H9 (cell line): ENCODE measurements around the gene PDE1A. TPM values are rescaled to one million over a fixed set of nuclear protein-coding genes. Genes with fewer than 3 reads are reported as not detected.

Source experiments
- DNase-seq: peaks from one replicate; pipeline ENCODE4 v3.0.0-alpha.2; 2017
- H2AFZ ChIP-seq: one replicate; pipeline ENCODE4 v1.6.1; 2013; ENCODE audit warnings: mild to moderate bottlenecking, low read length, control low read depth, moderate library complexity
- H2AK5ac ChIP-seq: 2 replicates; pipeline ENCODE4 v1.6.1; 2013; ENCODE audit warnings: low read length, control low read depth, mixed read lengths; ENCODE audit not compliant: insufficient read length
- H2BK120ac ChIP-seq: one replicate; pipeline ENCODE4 v1.6.1; 2013; ENCODE audit warnings: low read depth, mild to moderate bottlenecking, low read length, control low read depth, inconsistent platforms; ENCODE audit not compliant: poor library complexity, severe bottlenecking
- H2BK12ac ChIP-seq: 2 replicates; pipeline ENCODE4 v1.6.1; 2013; ENCODE audit warnings: low read length, control low read depth, mixed read lengths, low read depth; ENCODE audit not compliant: insufficient read length
- H2BK15ac ChIP-seq: 2 replicates; pipeline ENCODE4 v1.6.1; 2013; ENCODE audit warnings: low read depth, low read length, control low read depth
- H2BK20ac ChIP-seq: one replicate; pipeline ENCODE4 v1.6.1; 2013; ENCODE audit warnings: low read depth, mild to moderate bottlenecking, low read length, control low read depth, inconsistent platforms; ENCODE audit not compliant: poor library complexity, severe bottlenecking
- H2BK5ac ChIP-seq: 2 replicates; pipeline ENCODE4 v1.6.1; 2013; ENCODE audit warnings: low read length, control low read depth, mixed read lengths; ENCODE audit not compliant: insufficient read length
- H3K14ac ChIP-seq: 2 replicates; pipeline ENCODE4 v1.6.1; 2013; ENCODE audit warnings: low read length, control low read depth; ENCODE audit not compliant: insufficient read depth
- H3K18ac ChIP-seq: 2 replicates; pipeline ENCODE4 v1.6.1; 2013; ENCODE audit warnings: low read depth, mild to moderate bottlenecking, mixed read lengths, low read length, control low read depth; ENCODE audit not compliant: insufficient read length
- H3K23ac ChIP-seq: 2 replicates; pipeline ENCODE4 v1.6.1; 2013; ENCODE audit warnings: low read length, control low read depth, mixed read lengths, low read depth; ENCODE audit not compliant: insufficient read length
- H3K23me2 ChIP-seq: 2 replicates; pipeline ENCODE4 v1.6.1; 2013; ENCODE audit warnings: low read depth, mild to moderate bottlenecking, mixed read lengths, low read length, control low read depth; ENCODE audit not compliant: insufficient read length, poor library complexity, severe bottlenecking
- H3K27ac ChIP-seq: 2 replicates; pipeline ENCODE4 v1.5.1; 2013; ENCODE audit warnings: low read length, control low read depth, mixed read lengths, low read depth; ENCODE audit not compliant: insufficient read length
- H3K27me3 ChIP-seq: 2 replicates; pipeline ENCODE4 v1.6.1; 2013; ENCODE audit warnings: low read length, control low read depth, inconsistent platforms; ENCODE audit not compliant: insufficient read depth
- H3K4ac ChIP-seq: 2 replicates; pipeline ENCODE4 v1.6.1; 2013; ENCODE audit warnings: low read depth, mild to moderate bottlenecking, control low read depth, inconsistent platforms, low read length, moderate library complexity
- H3K4me1 ChIP-seq: 2 replicates; pipeline ENCODE4 v1.6.1; 2013; ENCODE audit warnings: low read length, control low read depth, inconsistent platforms; ENCODE audit not compliant: insufficient read depth
- H3K4me2 ChIP-seq: 2 replicates; pipeline ENCODE4 v1.6.1; 2013; ENCODE audit warnings: low read length, control low read depth, mixed read lengths; ENCODE audit not compliant: insufficient read length, insufficient read depth
- H3K56ac ChIP-seq: 2 replicates; pipeline ENCODE4 v1.6.1; 2013; ENCODE audit warnings: low read depth, mild to moderate bottlenecking, mixed read lengths, low read length, control low read depth; ENCODE audit not compliant: insufficient read length
- H3K79me1 ChIP-seq: 2 replicates; pipeline ENCODE4 v1.6.1; 2013; ENCODE audit warnings: low read depth, mild to moderate bottlenecking, moderate library complexity, low read length, control low read depth, inconsistent platforms; ENCODE audit not compliant: insufficient read depth, poor library complexity, severe bottlenecking
- H3K79me2 ChIP-seq: 2 replicates; pipeline ENCODE4 v1.6.1; 2013; ENCODE audit warnings: low read length, control low read depth, inconsistent platforms; ENCODE audit not compliant: insufficient read depth
- H3K9ac ChIP-seq: 2 replicates; pipeline ENCODE4 v1.6.1; 2013; ENCODE audit warnings: low read length, control low read depth, mixed read lengths; ENCODE audit not compliant: insufficient read length; ENCODE audit errors: extremely low read depth
- H3K9me3 ChIP-seq: one replicate; pipeline ENCODE4 v1.6.1; 2013; ENCODE audit warnings: low read depth, low read length, inconsistent platforms; ENCODE audit not compliant: control insufficient read depth
- H3T11ph ChIP-seq: one replicate; pipeline ENCODE4 v1.6.1; 2013; ENCODE audit warnings: mild to moderate bottlenecking, low read length, control low read depth, inconsistent platforms
- H4K20me1 ChIP-seq: one replicate; pipeline ENCODE4 v1.6.1; 2013; ENCODE audit not compliant: control insufficient read depth, insufficient read length, insufficient read depth
- H4K5ac ChIP-seq: 2 replicates; pipeline ENCODE4 v1.6.1; 2013; ENCODE audit warnings: low read depth, mild to moderate bottlenecking, mixed read lengths, low read length, control low read depth; ENCODE audit not compliant: insufficient read length
- H4K8ac ChIP-seq: replicated peaks from 2 replicates; pipeline ENCODE4 v1.6.1; 2013; ENCODE audit warnings: low read length, control low read depth, mixed read lengths, low read depth; ENCODE audit not compliant: insufficient read length
- H4K91ac ChIP-seq: 2 replicates; pipeline ENCODE4 v1.6.1; 2013; ENCODE audit warnings: low read depth, mild to moderate bottlenecking, moderate library complexity, mixed read lengths, low read length, control low read depth; ENCODE audit not compliant: insufficient read length
- H3K27ac Mint-ChIP-seq, 3 experiments: 2 replicates in 2 of 3; 3 replicates in 1 of 3; pipeline ENCODE4 v1.8.0; 2020 to 2021; ENCODE audit warnings: mixed read lengths in 3 of 3, mild to moderate bottlenecking in 1 of 3, moderate library complexity in 1 of 3
- H3K27me3 Mint-ChIP-seq: 2 replicates; pipeline ENCODE4 v1.8.0; 2021; ENCODE audit warnings: low read depth, mild to moderate bottlenecking, moderate library complexity, mixed read lengths
- H3K36me3 Mint-ChIP-seq, 3 experiments: 2 replicates in 2 of 3; 3 replicates in 1 of 3; pipeline ENCODE4 v1.8.0; 2020 to 2021; ENCODE audit warnings: low read depth in 3 of 3, mixed read lengths in 3 of 3; ENCODE audit not compliant: insufficient read depth in 1 of 3
- H3K4me1 Mint-ChIP-seq, 2 experiments: 2 replicates each; pipeline ENCODE4 v1.8.0; 2020; ENCODE audit warnings: mixed read lengths in 2 of 2
- H3K4me3 Mint-ChIP-seq, 2 experiments: 2 replicates in 1 of 2; 3 replicates in 1 of 2; pipeline ENCODE4 v1.8.0; 2020 to 2021; ENCODE audit warnings: mild to moderate bottlenecking in 2 of 2, mixed read lengths in 2 of 2, moderate library complexity in 1 of 2
- H3K9me3 Mint-ChIP-seq, 2 experiments: 2 replicates in 1 of 2; 3 replicates in 1 of 2; pipeline ENCODE4 v1.8.0; 2020; ENCODE audit warnings: mild to moderate bottlenecking in 2 of 2, mixed read lengths in 2 of 2, moderate library complexity in 1 of 2
- WGBS: extraction: QIAGEN DNeasy Blood & Tissue Kit; methylation state at CpG from one replicate; pipeline ENCODE4 v1.1.7; 2013; ENCODE audit warnings: missing lambda C conversion rate, low lambda C conversion rate, mixed read lengths; ENCODE audit not compliant: insufficient read length; ENCODE audit errors: extremely low coverage; 5-methylcytosine and 5-hydroxymethylcytosine counted together
- total RNA-seq: library from RNA; stranded (reverse); gene quantifications from 2 replicates; pipeline ENCODE4 v1.2.1, GENCODE V29; 2021
- TF ChIP-seq, protein P1 (sequence below): fragments of 200-600 bp; sonication (generic); conservative IDR thresholded peaks from 3 replicates; pipeline ENCODE4 v1.8.0; 2021; ENCODE audit warnings: antibody characterized with exemption, mild to moderate bottlenecking

Gene PDE1A
- total RNA-seq, 1 experiment from 2014 or later, result 0.11 TPM

DNA sequence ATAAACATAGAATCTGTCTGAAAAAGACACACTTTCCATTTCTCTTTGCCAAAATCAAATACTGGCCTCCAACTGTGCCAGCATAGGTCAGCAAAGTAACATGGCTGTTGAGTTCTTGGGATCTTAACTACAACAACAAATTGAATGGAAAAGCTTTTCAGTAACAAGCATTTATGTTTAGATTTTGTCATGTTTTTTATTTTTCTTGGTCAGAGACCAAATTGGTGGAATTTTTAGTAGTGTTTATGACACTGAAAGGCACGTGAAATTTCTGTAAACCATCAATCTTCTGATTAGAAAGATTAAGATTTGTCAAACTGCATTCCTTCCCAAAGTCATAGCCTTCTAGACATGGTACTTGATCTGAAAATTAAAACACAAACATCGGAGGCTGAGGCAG, 77.6 kb downstream of the PDE1A start:
- no CpG with 5 or more reads among the region's 2 CpGs for WGBS
- Histone ChIP-seq H2BK15ac (no peak overlapping the region), H3K4me2 (no peak overlapping the region), H3K27me3 (no peaks in the 10 kb centered on the region), H4K91ac (no peak overlapping the region), H3K9me3 (no peaks in the 10 kb centered on the region), H3T11ph (no peak overlapping the region), H3K18ac (no peak overlapping the region), H3K4ac (no peak overlapping the region), H2BK12ac (no peak overlapping the region), H4K20me1 (no peaks in the 10 kb centered on the region), H3K4me1 (no peaks in the 10 kb centered on the region), H3K27ac (no peak overlapping the region), H2BK120ac (no peak overlapping the region), H2BK5ac (no peak overlapping the region), H3K9ac (no peak overlapping the region), H3K79me1 (no peaks in the 10 kb centered on the region), H2BK20ac (no peak overlapping the region), H3K23ac (no peak overlapping the region), H4K8ac (no peak overlapping the region), H2AFZ (no peak overlapping the region), H3K56ac (no peak overlapping the region), H3K23me2 (no peaks in the 10 kb centered on the region), H4K5ac (no peak overlapping the region), H2AK5ac (no peak overlapping the region), H3K14ac (no peak overlapping the region), H3K79me2 (no peaks in the 10 kb centered on the region)
- Mint-ChIP-seq H3K27me3 (no peaks in the 10 kb centered on the region), H3K9me3 (no peaks in the 10 kb centered on the region; a peak in 1 of 5 replicates), H3K4me3 (no peak overlapping the region), H3K36me3 (no peaks in the 10 kb centered on the region), H3K27ac (no peak overlapping the region), H3K4me1 (peaks cover 0 to 4% of the 10 kb centered on the region in 2 experiments; a peak in 1 of 4 replicates)
- no peak for DNase-seq
- TF ChIP-seq, protein P1, sequence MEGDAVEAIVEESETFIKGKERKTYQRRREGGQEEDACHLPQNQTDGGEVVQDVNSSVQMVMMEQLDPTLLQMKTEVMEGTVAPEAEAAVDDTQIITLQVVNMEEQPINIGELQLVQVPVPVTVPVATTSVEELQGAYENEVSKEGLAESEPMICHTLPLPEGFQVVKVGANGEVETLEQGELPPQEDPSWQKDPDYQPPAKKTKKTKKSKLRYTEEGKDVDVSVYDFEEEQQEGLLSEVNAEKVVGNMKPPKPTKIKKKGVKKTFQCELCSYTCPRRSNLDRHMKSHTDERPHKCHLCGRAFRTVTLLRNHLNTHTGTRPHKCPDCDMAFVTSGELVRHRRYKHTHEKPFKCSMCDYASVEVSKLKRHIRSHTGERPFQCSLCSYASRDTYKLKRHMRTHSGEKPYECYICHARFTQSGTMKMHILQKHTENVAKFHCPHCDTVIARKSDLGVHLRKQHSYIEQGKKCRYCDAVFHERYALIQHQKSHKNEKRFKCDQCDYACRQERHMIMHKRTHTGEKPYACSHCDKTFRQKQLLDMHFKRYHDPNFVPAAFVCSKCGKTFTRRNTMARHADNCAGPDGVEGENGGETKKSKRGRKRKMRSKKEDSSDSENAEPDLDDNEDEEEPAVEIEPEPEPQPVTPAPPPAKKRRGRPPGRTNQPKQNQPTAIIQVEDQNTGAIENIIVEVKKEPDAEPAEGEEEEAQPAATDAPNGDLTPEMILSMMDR, result no peak
